Activated CD4-positive, alpha-beta memory T cell treated with anti-CD3 and anti-CD28 coated beads, Interleukin-2, amount 10 ng/mL, durations not matched to agents 7 days and 5 days (primary cell): Measurements from ENCODE around the gene SORCS2. TPM values are rescaled to one million over a fixed set of nuclear protein-coding genes. Genes with fewer than 3 reads are reported as not detected.

ENCODE experiments used
- CTCF ChIA-PET: fragments of 350-600 bp; sonication (Branson Sonifier 250); formaldehyde crosslinking; loops from one replicate; lab custom pipeline; 2021; ENCODE audit warnings: antibody characterized with exemption, inconsistent platforms; lab: Charles Lee
- POLR2A ChIA-PET: fragments of 350-600 bp; sonication (Branson Sonifier 250); formaldehyde crosslinking; loops from one replicate; lab custom pipeline; 2021; ENCODE audit warnings: antibody characterized with exemption; lab: Charles Lee
- DNase-seq: peaks from one replicate; pipeline ENCODE4 v3.0.0-alpha.2; 2020
- H3K27ac Mint-ChIP-seq: one replicate; pipeline ENCODE4 v1.8.0; 2021; ENCODE audit warnings: mild to moderate bottlenecking, mixed read lengths
- H3K27me3 Mint-ChIP-seq: one replicate; pipeline ENCODE4 v1.8.0; 2021; ENCODE audit warnings: mixed read lengths
- H3K36me3 Mint-ChIP-seq: one replicate; pipeline ENCODE4 v1.8.0; 2021; ENCODE audit warnings: low read depth, mixed read lengths
- H3K4me1 Mint-ChIP-seq: one replicate; pipeline ENCODE4 v1.8.0; 2021; ENCODE audit warnings: mixed read lengths
- H3K4me3 Mint-ChIP-seq: one replicate; pipeline ENCODE4 v1.8.0; 2021; ENCODE audit warnings: mild to moderate bottlenecking, mixed read lengths
- H3K9me3 Mint-ChIP-seq: one replicate; pipeline ENCODE4 v1.8.0; 2021; ENCODE audit warnings: mixed read lengths
- total RNA-seq, 2 experiments: library from RNA; stranded (reverse); gene quantifications; one replicate each; pipeline ENCODE4 v1.2.3, GENCODE V29; 2021

The SORCS2 gene
- total RNA-seq, 2 experiments from 2014 or later, result 0.10 to 0.18 TPM

- no peaks in the 10 kb centered on the region for H3K36me3 Mint-ChIP-seq
- CTCF ChIA-PET, result no interaction called here
- no peak overlapping the region for H3K27ac Mint-ChIP-seq
- no peak overlapping the region for H3K4me3 Mint-ChIP-seq
- no peak for DNase-seq
- no peaks in the 10 kb centered on the region for H3K27me3 Mint-ChIP-seq
- POLR2A ChIA-PET, result no interaction called here
- no peaks in the 10 kb centered on the region for H3K4me1 Mint-ChIP-seq
- H3K9me3 Mint-ChIP-seq, result peaks cover 5% of the 10 kb centered on the region
These were observed 145.1 kb downstream of the SORCS2 start for GRCh38 chr4:7337196-7338058.

GRCh38 chr4:7338059-7338452, 145.7 kb downstream of the SORCS2 start:
- Mint-ChIP-seq H3K36me3 (no peaks in the 10 kb centered on the region), H3K4me1 (no peaks in the 10 kb centered on the region), H3K27ac (no peak overlapping the region), H3K9me3 (peaks cover 7% of the 10 kb centered on the region), H3K27me3 (no peaks in the 10 kb centered on the region), H3K4me3 (no peak overlapping the region)
- ChIA-PET CTCF (no interaction called here), POLR2A (no interaction called here)
- DNase-seq, result no peak

- CTCF ChIA-PET, result no interaction called here
- H3K9me3 Mint-ChIP-seq, result peaks cover 7% of the 10 kb centered on the region
- H3K4me3 Mint-ChIP-seq, result no peak overlapping the region
These were observed 146.7 kb downstream of the SORCS2 start for GRCh38 chr4:7338876-7339623.

GRCh38 chr4:7339751-7340552, 147.6 kb downstream of the SORCS2 start:
- CTCF ChIA-PET, result no interaction called here

More at GRCh38 chr4:7338876-7339623, 146.7 kb downstream of the SORCS2 start:
- Mint-ChIP-seq H3K27ac (no peak overlapping the region), H3K36me3 (no peaks in the 10 kb centered on the region), H3K4me1 (no peaks in the 10 kb centered on the region), H3K27me3 (no peaks in the 10 kb centered on the region)
- no peak for DNase-seq
- POLR2A ChIA-PET, result no interaction called here

GRCh38 chr4:7340553-7341433, 148.5 kb downstream of the SORCS2 start:
- Mint-ChIP-seq H3K36me3 (no peaks in the 10 kb centered on the region), H3K4me3 (no peak overlapping the region), H3K9me3 (peaks cover 7% of the 10 kb centered on the region), H3K27me3 (no peaks in the 10 kb centered on the region), H3K27ac (no peak overlapping the region), H3K4me1 (no peaks in the 10 kb centered on the region)
- ChIA-PET CTCF (no interaction called here), POLR2A (no interaction called here)
- DNase-seq, result no peak

More at GRCh38 chr4:7339751-7340552, 147.6 kb downstream of the SORCS2 start:
- no peak for DNase-seq
- Mint-ChIP-seq H3K36me3 (no peaks in the 10 kb centered on the region), H3K9me3 (peaks cover 7% of the 10 kb centered on the region), H3K4me3 (no peak overlapping the region), H3K27me3 (no peaks in the 10 kb centered on the region), H3K27ac (no peak overlapping the region), H3K4me1 (no peaks in the 10 kb centered on the region)
- POLR2A ChIA-PET, result no interaction called here

GRCh38 chr4:7341491-7342222, 149.3 kb downstream of the SORCS2 start:
- no peak overlapping the region for H3K4me3 Mint-ChIP-seq
- H3K4me1 Mint-ChIP-seq, result no peaks in the 10 kb centered on the region
- no peak overlapping the region for H3K27ac Mint-ChIP-seq
- H3K9me3 Mint-ChIP-seq, result peaks cover 7% of the 10 kb centered on the region
- no peaks in the 10 kb centered on the region for H3K36me3 Mint-ChIP-seq
- POLR2A ChIA-PET, result no interaction called here
- no peak for DNase-seq
- CTCF ChIA-PET, result no interaction called here
- H3K27me3 Mint-ChIP-seq, result no peaks in the 10 kb centered on the region

GRCh38 chr4:7342223-7343080, 150.1 kb downstream of the SORCS2 start:
- no peak for DNase-seq
- Mint-ChIP-seq H3K27ac (no peak overlapping the region), H3K9me3 (peaks cover 7% of the 10 kb centered on the region), H3K4me1 (no peaks in the 10 kb centered on the region), H3K4me3 (no peak overlapping the region), H3K27me3 (no peaks in the 10 kb centered on the region), H3K36me3 (no peaks in the 10 kb centered on the region)
- POLR2A ChIA-PET, result no interaction called here
- CTCF ChIA-PET, result no interaction called here

- no peak overlapping the region for H3K4me3 Mint-ChIP-seq
- ChIA-PET POLR2A (no interaction called here), CTCF (no interaction called here)
- H3K36me3 Mint-ChIP-seq, result no peaks in the 10 kb centered on the region
- H3K27me3 Mint-ChIP-seq, result no peaks in the 10 kb centered on the region
- H3K27ac Mint-ChIP-seq, result no peak overlapping the region
- no peak for DNase-seq
- H3K9me3 Mint-ChIP-seq, result peaks cover 7% of the 10 kb centered on the region
- H3K4me1 Mint-ChIP-seq, result no peaks in the 10 kb centered on the region
These were observed 150.8 kb downstream of the SORCS2 start for GRCh38 chr4:7343081-7343655.

GRCh38 chr4:7343950-7344349, 151.6 kb downstream of the SORCS2 start:
- Mint-ChIP-seq H3K27ac (no peak overlapping the region), H3K4me3 (no peak overlapping the region), H3K36me3 (no peaks in the 10 kb centered on the region), H3K27me3 (no peaks in the 10 kb centered on the region), H3K9me3 (peaks cover 7% of the 10 kb centered on the region), H3K4me1 (no peaks in the 10 kb centered on the region)
- POLR2A ChIA-PET, result no interaction called here
- no peak for DNase-seq
- CTCF ChIA-PET, result no interaction called here

- CTCF ChIA-PET, result no interaction called here
- no peaks in the 10 kb centered on the region for H3K27me3 Mint-ChIP-seq
- H3K27ac Mint-ChIP-seq, result no peak overlapping the region
- POLR2A ChIA-PET, result no interaction called here
- no peaks in the 10 kb centered on the region for H3K4me1 Mint-ChIP-seq
- DNase-seq, result no peak
- H3K4me3 Mint-ChIP-seq, result no peak overlapping the region
- peaks cover 7% of the 10 kb centered on the region for H3K9me3 Mint-ChIP-seq
- H3K36me3 Mint-ChIP-seq, result no peaks in the 10 kb centered on the region
These were observed 152.4 kb downstream of the SORCS2 start for GRCh38 chr4:7344636-7345155.

- POLR2A ChIA-PET, result no interaction called here
- Mint-ChIP-seq H3K4me1 (no peaks in the 10 kb centered on the region), H3K27me3 (peaks cover 2% of the 10 kb centered on the region), H3K27ac (no peak overlapping the region), H3K36me3 (no peaks in the 10 kb centered on the region), H3K4me3 (no peak overlapping the region), H3K9me3 (no peaks in the 10 kb centered on the region)
- CTCF ChIA-PET, result no interaction called here
- DNase-seq, result no peak
These were observed 155.6 kb downstream of the SORCS2 start for GRCh38 chr4:7347981-7348380.
